ENCODE data around the gene LAMB1.

The LAMB1 gene

DNA sequence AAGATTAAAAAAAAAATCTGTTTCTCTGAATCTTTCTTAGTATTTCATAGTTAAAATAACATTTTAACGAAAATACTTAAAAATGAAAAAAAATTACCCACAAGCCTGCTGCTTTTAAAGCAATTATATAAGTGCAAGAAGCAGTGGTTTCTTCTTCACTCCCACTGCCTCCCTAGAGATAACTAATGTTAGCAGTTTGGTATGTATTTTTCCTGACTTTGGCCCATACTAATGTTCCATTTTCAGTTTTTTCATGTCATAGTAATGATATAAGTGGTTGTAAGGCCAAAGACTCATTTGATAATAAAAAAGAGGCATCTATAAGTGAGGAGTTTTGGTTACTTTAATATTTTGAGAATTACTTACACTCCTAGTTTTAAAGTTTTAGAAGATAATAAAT is 24.3 kb upstream of the LAMB1 start:
- Histone ChIP-seq H3K9me2 (replicated peaks; ENCODE audit: insufficient read depth, low read length) (no peaks in the 10 kb centered on the region), H3K4me2 (ENCODE audit: low read depth, low read length, poor library complexity, severe bottlenecking) (no peak overlapping the region), H3K27ac (ENCODE audit: low read depth, low read length) (no peak overlapping the region), H3K79me2 (ENCODE audit: insufficient read depth, low read length) (no peaks in the 10 kb centered on the region), H3F3A (ENCODE audit: insufficient read depth) (no peaks in the 10 kb centered on the region), H3K4me3 (ENCODE audit: insufficient read depth, low read length, poor library complexity, severe bottlenecking) (no peak overlapping the region), H3K36me3 (ENCODE audit: low read length) (no peaks in the 10 kb centered on the region), H2AFZ (ENCODE audit: low read depth, low read length, severe bottlenecking) (no peak overlapping the region), H4K20me1 (ENCODE audit: low read depth, low read length) (peaks cover 3% of the 10 kb centered on the region; the same call in 1 of the 2 replicates), H3K9me3 (ENCODE audit: insufficient read depth, low read length) (no peaks in the 10 kb centered on the region), H3K27me3 (ENCODE audit: low read length) (no peaks in the 10 kb centered on the region), H3K9ac (ENCODE audit: low read length) (no peak overlapping the region)
- no peak for TF ChIP-seq EZH2phosphoT487 (conservative IDR thresholded peaks at IDR 0.05; ENCODE audit: low read length)
- TF ChIP-seq, protein P1, sequence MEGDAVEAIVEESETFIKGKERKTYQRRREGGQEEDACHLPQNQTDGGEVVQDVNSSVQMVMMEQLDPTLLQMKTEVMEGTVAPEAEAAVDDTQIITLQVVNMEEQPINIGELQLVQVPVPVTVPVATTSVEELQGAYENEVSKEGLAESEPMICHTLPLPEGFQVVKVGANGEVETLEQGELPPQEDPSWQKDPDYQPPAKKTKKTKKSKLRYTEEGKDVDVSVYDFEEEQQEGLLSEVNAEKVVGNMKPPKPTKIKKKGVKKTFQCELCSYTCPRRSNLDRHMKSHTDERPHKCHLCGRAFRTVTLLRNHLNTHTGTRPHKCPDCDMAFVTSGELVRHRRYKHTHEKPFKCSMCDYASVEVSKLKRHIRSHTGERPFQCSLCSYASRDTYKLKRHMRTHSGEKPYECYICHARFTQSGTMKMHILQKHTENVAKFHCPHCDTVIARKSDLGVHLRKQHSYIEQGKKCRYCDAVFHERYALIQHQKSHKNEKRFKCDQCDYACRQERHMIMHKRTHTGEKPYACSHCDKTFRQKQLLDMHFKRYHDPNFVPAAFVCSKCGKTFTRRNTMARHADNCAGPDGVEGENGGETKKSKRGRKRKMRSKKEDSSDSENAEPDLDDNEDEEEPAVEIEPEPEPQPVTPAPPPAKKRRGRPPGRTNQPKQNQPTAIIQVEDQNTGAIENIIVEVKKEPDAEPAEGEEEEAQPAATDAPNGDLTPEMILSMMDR (IDR thresholded peaks at IDR 0.05; ENCODE audit: insufficient read depth, low read length, poor library complexity, severe bottlenecking) = no peak

DNA sequence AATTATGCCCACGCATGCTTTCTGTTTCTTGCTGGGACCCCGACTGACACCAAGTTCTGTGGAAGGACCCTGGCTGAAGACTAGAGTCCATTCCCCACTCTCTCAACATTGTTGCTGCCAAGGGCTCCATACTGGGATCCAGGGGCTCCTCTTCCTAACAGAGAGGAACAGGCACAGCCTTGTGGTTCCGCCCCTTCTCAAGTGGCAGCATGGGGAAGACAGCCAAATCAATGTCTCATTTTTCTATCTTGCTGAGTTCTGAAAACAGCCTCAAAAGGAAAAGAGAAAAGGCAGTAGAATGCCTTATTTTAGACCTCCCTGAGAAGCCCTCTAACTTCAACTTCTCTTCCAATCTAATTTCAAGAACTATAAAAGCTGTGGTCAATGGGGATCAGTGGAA is 23.7 kb upstream of the LAMB1 start:
- Histone ChIP-seq H3K9ac (ENCODE audit: low read length) (no peak overlapping the region), H3K27ac (ENCODE audit: low read depth, low read length) (no peak overlapping the region), H2AFZ (ENCODE audit: low read depth, low read length, severe bottlenecking) (no peak overlapping the region), H4K20me1 (ENCODE audit: low read depth, low read length) (peaks cover 3% of the 10 kb centered on the region; the same call in 1 of the 2 replicates), H3K9me3 (ENCODE audit: insufficient read depth, low read length) (no peaks in the 10 kb centered on the region), H3F3A (ENCODE audit: insufficient read depth) (no peaks in the 10 kb centered on the region), H3K27me3 (ENCODE audit: low read length) (no peaks in the 10 kb centered on the region), H3K36me3 (ENCODE audit: low read length) (no peaks in the 10 kb centered on the region), H3K4me2 (ENCODE audit: low read depth, low read length, poor library complexity, severe bottlenecking) (no peak overlapping the region), H3K4me3 (ENCODE audit: insufficient read depth, low read length, poor library complexity, severe bottlenecking) (no peak overlapping the region), H3K9me2 (replicated peaks; ENCODE audit: insufficient read depth, low read length) (no peaks in the 10 kb centered on the region), H3K79me2 (ENCODE audit: insufficient read depth, low read length) (no peaks in the 10 kb centered on the region)
- no peak for TF ChIP-seq EZH2phosphoT487 (conservative IDR thresholded peaks at IDR 0.05; ENCODE audit: low read length)
- TF ChIP-seq, protein P1 (IDR thresholded peaks at IDR 0.05; ENCODE audit: insufficient read depth, low read length, poor library complexity, severe bottlenecking) = no peak

DNA sequence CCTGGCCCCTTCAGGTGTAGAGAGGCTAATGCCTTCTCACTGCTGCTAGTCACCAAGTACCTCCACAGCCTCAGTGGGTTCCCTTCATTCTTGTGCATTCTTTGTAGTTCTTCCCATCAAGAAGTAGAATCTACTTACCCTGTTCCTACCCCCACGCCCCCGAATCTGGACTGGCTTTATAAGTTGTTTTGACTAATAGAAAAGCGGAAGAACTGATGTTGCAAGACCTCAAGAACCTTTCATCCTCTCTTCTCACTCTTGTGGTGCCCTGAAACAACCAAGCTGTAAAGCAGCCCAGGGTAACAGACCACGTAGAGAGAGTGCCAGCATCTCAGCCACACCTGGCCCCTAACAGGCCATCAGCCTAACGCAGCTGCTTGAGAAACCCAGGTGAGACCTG is 23.2 kb upstream of the LAMB1 start:
- Histone ChIP-seq H3F3A (ENCODE audit: insufficient read depth) (no peaks in the 10 kb centered on the region), H3K27me3 (ENCODE audit: low read length) (no peaks in the 10 kb centered on the region), H3K4me3 (ENCODE audit: insufficient read depth, low read length, poor library complexity, severe bottlenecking) (no peak overlapping the region), H2AFZ (ENCODE audit: low read depth, low read length, severe bottlenecking) (no peak overlapping the region), H3K4me2 (ENCODE audit: low read depth, low read length, poor library complexity, severe bottlenecking) (no peak overlapping the region), H3K9me3 (ENCODE audit: insufficient read depth, low read length) (no peaks in the 10 kb centered on the region), H3K9me2 (replicated peaks; ENCODE audit: insufficient read depth, low read length) (no peaks in the 10 kb centered on the region), H3K27ac (ENCODE audit: low read depth, low read length) (no peak overlapping the region), H3K36me3 (ENCODE audit: low read length) (no peaks in the 10 kb centered on the region), H3K9ac (ENCODE audit: low read length) (no peak overlapping the region), H3K79me2 (ENCODE audit: insufficient read depth, low read length) (no peaks in the 10 kb centered on the region), H4K20me1 (ENCODE audit: low read depth, low read length) (peaks cover 3% of the 10 kb centered on the region; the same call in 1 of the 2 replicates)
- TF ChIP-seq, protein P1 (IDR thresholded peaks at IDR 0.05; ENCODE audit: insufficient read depth, low read length, poor library complexity, severe bottlenecking) = no peak
- no peak for TF ChIP-seq EZH2phosphoT487 (conservative IDR thresholded peaks at IDR 0.05; ENCODE audit: low read length)
